ENCODE results near the gene NPHP4. TPM values are rescaled to one million over a fixed set of nuclear protein-coding genes. Genes with fewer than 3 reads are reported as not detected.
"Not testable (repeated sequence)": the region's sequence is repeated elsewhere in the genome, so short reads cannot be mapped to it uniquely, and the experiment has no call there.

NPHP4 gene
- total RNA-seq, 2 donors from 2014 or later, result 6.2 to 15.9 TPM

DNA sequence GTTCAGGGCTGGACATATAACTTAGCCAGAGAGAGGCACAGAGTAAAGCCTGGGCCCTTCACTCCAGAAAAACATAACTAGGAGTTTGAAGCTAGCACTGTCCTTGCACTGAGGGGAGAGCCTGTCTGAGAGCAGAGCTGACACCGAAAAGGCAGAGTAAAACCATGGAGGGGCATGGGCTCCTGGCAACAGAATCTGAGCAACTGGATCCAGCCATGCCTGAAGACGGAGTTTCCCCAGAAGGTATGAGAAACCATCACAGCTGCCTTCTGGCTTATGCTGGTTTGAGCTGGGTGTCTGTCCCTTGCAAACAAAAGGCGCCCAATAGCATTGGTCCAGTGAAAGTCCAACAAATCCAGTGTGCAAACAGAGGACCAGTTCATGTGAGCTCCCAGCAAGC, 137.5 kb downstream of the NPHP4 start:
- Histone ChIP-seq H3K9ac (ENCODE audit: low read depth in 2 of 2, low read length in 2 of 2) (no peak overlapping the region), H3K27me3 (no peaks in the 10 kb centered on the region), H3K36me3 (no peaks in the 10 kb centered on the region), H3K9me3 (no peaks in the 10 kb centered on the region), H3K4me1 (no peaks in the 10 kb centered on the region), H3K4me3 (no peak overlapping the region), H3K27ac (no peak overlapping the region)
- DNase-seq, result no peak
- intact Hi-C loops (cut with DNase I), result no loop called here
- TF ChIP-seq, protein P1, sequence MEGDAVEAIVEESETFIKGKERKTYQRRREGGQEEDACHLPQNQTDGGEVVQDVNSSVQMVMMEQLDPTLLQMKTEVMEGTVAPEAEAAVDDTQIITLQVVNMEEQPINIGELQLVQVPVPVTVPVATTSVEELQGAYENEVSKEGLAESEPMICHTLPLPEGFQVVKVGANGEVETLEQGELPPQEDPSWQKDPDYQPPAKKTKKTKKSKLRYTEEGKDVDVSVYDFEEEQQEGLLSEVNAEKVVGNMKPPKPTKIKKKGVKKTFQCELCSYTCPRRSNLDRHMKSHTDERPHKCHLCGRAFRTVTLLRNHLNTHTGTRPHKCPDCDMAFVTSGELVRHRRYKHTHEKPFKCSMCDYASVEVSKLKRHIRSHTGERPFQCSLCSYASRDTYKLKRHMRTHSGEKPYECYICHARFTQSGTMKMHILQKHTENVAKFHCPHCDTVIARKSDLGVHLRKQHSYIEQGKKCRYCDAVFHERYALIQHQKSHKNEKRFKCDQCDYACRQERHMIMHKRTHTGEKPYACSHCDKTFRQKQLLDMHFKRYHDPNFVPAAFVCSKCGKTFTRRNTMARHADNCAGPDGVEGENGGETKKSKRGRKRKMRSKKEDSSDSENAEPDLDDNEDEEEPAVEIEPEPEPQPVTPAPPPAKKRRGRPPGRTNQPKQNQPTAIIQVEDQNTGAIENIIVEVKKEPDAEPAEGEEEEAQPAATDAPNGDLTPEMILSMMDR (IDR thresholded peaks at IDR 0.05), result no peak

DNA sequence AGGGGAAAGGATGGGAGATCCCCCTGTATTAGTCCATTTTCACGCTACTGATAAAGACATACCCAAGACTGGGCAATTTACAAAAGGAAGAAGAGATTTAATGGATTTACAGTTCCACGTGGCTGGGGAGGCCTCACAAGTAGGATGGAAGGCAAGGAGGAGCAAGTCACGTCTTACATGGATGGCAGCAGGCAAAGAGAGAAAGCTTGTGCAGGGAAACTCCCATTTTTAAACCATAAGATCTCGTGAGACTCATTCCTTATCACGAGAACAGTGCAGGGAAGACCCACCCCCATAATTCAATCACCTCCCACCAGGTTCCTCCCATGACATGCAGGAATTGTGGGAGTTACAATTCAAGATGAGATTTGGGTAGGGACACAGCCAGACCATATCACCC, 138.4 kb downstream of the NPHP4 start:
- H3K4me1 ChIP-seq; H3K27me3 ChIP-seq; H3K27ac ChIP-seq; H3K4me3 ChIP-seq; H3K9me3 ChIP-seq; intact Hi-C loops (cut with DNase I); H3K36me3 ChIP-seq; DNase-seq; H3K9ac ChIP-seq (ENCODE audit: low read depth in 2 of 2, low read length in 2 of 2): not testable (repeated sequence)

DNA sequence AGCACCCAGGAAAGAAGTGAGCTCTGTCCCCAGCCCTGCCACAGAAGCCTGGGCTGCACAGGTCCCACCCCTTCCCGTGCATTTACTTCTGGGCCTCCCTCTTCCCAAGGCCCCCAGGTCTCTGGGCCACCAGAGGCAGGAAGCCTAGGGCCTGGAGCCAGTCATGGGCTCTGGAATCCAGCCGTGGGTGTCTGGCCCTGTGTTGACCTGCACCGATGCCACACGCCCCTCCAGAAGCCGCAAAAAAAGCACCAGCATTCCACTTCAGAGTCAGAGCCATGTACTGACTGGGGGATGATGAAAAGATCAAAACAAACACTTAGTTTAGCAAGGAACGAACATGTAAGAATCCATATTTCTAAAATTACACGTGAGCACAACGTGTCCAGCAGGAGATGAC, 141.7 kb downstream of the NPHP4 start:
- no peak for DNase-seq
- Histone ChIP-seq H3K36me3 (no peaks in the 10 kb centered on the region), H3K27me3 (no peaks in the 10 kb centered on the region), H3K4me1 (no peaks in the 10 kb centered on the region), H3K9ac (ENCODE audit: low read depth in 2 of 2, low read length in 2 of 2) (no peak overlapping the region), H3K27ac (no peak overlapping the region), H3K9me3 (no peaks in the 10 kb centered on the region), H3K4me3 (no peak overlapping the region)
- TF ChIP-seq, protein P1 (IDR thresholded peaks at IDR 0.05), result no peak
- intact Hi-C loops (cut with DNase I), result no loop called here

DNA sequence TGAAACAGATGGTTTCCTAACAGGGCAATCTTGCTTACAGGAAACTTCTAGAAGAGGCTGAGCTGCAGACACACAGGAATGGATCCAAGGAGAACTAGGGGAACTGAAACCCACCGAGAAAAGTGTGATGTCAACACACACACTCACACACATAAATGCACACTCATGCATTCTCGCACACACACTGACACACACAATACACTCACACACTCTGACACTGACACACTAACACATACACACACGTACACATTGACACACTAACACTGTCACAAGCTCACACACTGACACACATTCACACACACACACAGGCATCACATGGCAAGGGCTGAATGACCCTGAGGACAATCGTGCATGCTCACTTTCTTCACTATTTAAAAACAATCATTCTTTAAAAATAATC, 142.7 kb downstream of the NPHP4 start:
- no peaks in the 10 kb centered on the region for H3K27me3 ChIP-seq
- intact Hi-C loops (cut with DNase I), result no loop called here
- no peak overlapping the region for H3K9ac ChIP-seq (ENCODE audit: low read depth in 2 of 2, low read length in 2 of 2)
- H3K4me3 ChIP-seq, result no peak overlapping the region
- no peak overlapping the region for H3K27ac ChIP-seq
- TF ChIP-seq, protein P1 (IDR thresholded peaks at IDR 0.05), result no peak
- H3K4me1 ChIP-seq, result no peaks in the 10 kb centered on the region
- no peaks in the 10 kb centered on the region for H3K36me3 ChIP-seq
- no peaks in the 10 kb centered on the region for H3K9me3 ChIP-seq
- no peak for DNase-seq

DNA sequence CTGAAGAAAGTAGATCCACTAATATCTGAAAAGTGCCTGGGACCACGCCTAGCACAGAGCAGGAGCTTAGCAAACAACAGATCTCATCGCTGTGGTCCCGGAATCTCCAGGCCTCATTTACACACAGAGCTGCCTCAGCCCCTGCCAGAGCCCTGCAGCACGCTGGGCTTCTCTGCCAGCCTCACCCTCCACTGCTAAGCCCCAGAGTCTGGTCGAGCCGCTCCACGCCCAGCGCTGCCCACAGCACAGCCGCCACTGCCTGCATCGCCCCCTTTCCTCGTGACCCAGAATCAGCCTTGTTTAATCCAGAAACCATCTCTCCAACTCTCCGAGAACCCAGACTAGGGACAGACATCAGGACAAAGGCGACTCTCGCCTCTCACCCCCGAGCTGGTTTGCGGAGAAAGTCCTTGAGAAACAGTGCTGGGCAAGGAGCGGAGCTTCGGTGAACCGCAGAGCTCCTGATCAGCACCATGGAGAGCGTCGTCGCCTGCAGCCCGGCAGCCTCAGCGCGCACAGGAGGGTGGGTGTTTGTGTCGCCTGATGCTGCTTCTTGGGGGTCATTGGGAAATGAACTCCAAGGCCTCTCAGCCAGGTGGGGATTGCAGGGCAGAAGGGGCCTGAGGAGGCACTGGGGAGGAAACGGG, 145.1 kb downstream of the NPHP4 start:
- TF ChIP-seq, protein P1 (IDR thresholded peaks at IDR 0.05), result no peak
- Histone ChIP-seq H3K4me1 (no peaks in the 10 kb centered on the region), H3K36me3 (no peaks in the 10 kb centered on the region), H3K27me3 (no peaks in the 10 kb centered on the region), H3K4me3 (no peak overlapping the region), H3K27ac (no peak overlapping the region), H3K9ac (ENCODE audit: low read depth in 2 of 2, low read length in 2 of 2) (no peak overlapping the region), H3K9me3 (no peaks in the 10 kb centered on the region)
- no peak for DNase-seq
- intact Hi-C loops (cut with DNase I), result no loop called here

DNA sequence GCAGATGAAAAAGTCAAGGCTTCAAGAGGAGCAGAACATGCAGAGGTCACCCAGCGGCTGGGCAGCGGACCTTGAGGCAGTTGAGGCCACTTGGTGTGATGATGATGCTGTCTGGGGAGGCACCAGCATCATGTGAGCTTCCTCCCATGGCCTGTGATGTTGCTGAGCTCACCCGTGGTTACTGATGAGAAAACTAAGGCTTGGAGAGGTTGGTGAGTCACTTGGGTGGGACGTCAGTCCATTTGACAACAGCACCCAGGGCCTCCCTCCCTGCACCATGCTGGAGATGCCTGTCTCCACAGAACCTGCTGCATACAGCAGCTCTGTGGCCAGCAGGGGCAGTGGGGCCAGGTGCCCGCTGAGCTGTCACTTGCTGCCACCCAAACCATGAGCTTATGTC, 146.8 kb downstream of the NPHP4 start:
- TF ChIP-seq, protein P1 (IDR thresholded peaks at IDR 0.05), result no peak

More for the DNA sequence above, 146.8 kb downstream of the NPHP4 start:
- Histone ChIP-seq H3K27me3 (no peaks in the 10 kb centered on the region), H3K4me1 (no peaks in the 10 kb centered on the region), H3K36me3 (no peaks in the 10 kb centered on the region), H3K9ac (ENCODE audit: low read depth in 2 of 2, low read length in 2 of 2) (no peak overlapping the region), H3K4me3 (no peak overlapping the region), H3K9me3 (no peaks in the 10 kb centered on the region), H3K27ac (no peak overlapping the region)
- intact Hi-C loops (cut with DNase I), result no loop called here
- DNase-seq, result no peak
